ENCODE data around the gene NFKBIE. TPM values are rescaled to one million over a fixed set of nuclear protein-coding genes. Genes with fewer than 3 reads are reported as not detected.
A peak's percentile ranks its signal among the peaks of the same experiment; 100 is the strongest.

Gene NFKBIE
- total and polyA plus RNA-seq, 5 donors: 2.6 to 5.5 (median 4.3) TPM

GRCh38 chr6:44216677-44217331, 48.5 kb downstream of the NFKBIE start, which contains the start of gene MYMX:
Gene MYMX (plus strand): TSS chr6:44216926. CDS start chr6:44217472, 546 bp downstream.
- Histone ChIP-seq H3K4me1 (ENCODE audit: control insufficient read depth, insufficient read depth, low read length) (peaks cover 8% of the 10 kb centered on the region), H3K9me3 (ENCODE audit: control insufficient read depth, low read length) (no peaks in the 10 kb centered on the region), H3K4me3 (ENCODE audit: low read length) (no peak within 1 kb of the TSS), H3K27ac (ENCODE audit: low read length) (peak within 1 kb of the TSS; percentile 51), H3K27me3 (ENCODE audit: control insufficient read depth, insufficient read depth) (no peaks in the 10 kb centered on the region)
- DNase-seq (peak; percentile 57 to 84 (median 82)), ATAC-seq (peak in 1 of 2 donors; percentile 2)
- intact Hi-C loops (cut with DNase I): loop anchor here in 1 of 4 donors (5.0 kb wide), 1 partner anchor 40 kb away; no protein-coding TSS in a partner anchor
- 36% methylated on average over 7 of the region's 7 CpGs for WGBS

DNA sequence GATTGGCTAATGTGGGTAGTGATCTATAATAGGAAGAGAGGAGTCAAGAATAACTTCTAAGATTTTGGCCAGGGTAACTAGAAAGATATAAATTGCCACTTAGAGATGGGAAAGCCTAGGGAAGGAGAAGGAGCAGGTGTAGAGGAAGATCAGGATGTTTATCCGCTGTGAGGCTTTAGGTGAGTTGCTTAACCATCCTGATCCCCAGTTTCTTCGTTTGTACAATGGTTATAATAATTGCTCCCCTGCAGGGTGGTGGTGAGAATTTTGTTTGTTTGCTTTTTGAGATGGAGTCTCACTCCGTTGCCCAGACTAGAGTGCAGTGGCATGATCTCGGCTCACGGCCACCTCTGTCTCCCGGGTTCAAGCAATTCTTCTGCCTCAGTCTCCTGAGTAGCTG, 51.0 kb downstream of the NFKBIE start:
- no peak for ATAC-seq
- 93% methylated on average over 6 of the region's 6 CpGs for WGBS
- DNase-seq: peak in 1 of 3 donors; percentile 12
- H3K9me3 ChIP-seq (ENCODE audit: control insufficient read depth, low read length): no peaks in the 10 kb centered on the region
- intact Hi-C loops (cut with DNase I): no loop called here
- H3K4me1 ChIP-seq (ENCODE audit: control insufficient read depth, insufficient read depth, low read length): peaks cover 6% of the 10 kb centered on the region
- no peak overlapping the region for H3K27ac ChIP-seq (ENCODE audit: low read length)
- no peak overlapping the region for H3K4me3 ChIP-seq (ENCODE audit: low read length)
- no peaks in the 10 kb centered on the region for H3K27me3 ChIP-seq (ENCODE audit: control insufficient read depth, insufficient read depth)

- WGBS: 88% methylated on average over 3 of the region's 3 CpGs
These were observed 54.1 kb downstream of the NFKBIE start for GRCh38 chr6:44211284-44211683.

More at GRCh38 chr6:44211284-44211683, 54.1 kb downstream of the NFKBIE start:
- no peak overlapping the region for H3K27ac ChIP-seq (ENCODE audit: low read length)
- H3K4me1 ChIP-seq (ENCODE audit: control insufficient read depth, insufficient read depth, low read length): peaks cover 1% of the 10 kb centered on the region
- H3K27me3 ChIP-seq (ENCODE audit: control insufficient read depth, insufficient read depth): no peaks in the 10 kb centered on the region
- no peak overlapping the region for H3K4me3 ChIP-seq (ENCODE audit: low read length)
- ATAC-seq (no peak), DNase-seq (peak in 1 of 3 donors; percentile 12)
- no peaks in the 10 kb centered on the region for H3K9me3 ChIP-seq (ENCODE audit: control insufficient read depth, low read length)
- intact Hi-C loops (cut with DNase I): no loop called here

Other genes starting within 250 kb of the NFKBIE start
- gene MRPL14, start 138.1 kb downstream of the NFKBIE start, total RNA-seq: 10 to 100 TPM; 31.0 to 38.1 (median 36.6) TPM
- gene MRPL14, start 138.1 kb downstream of the NFKBIE start, polyA plus RNA-seq: 44.7 TPM
- gene TMEM63B, start 138.0 kb downstream of the NFKBIE start, total RNA-seq: 10 to 100 TPM; 41.4 to 44.8 (median 43.4) TPM
- gene TMEM63B, start 138.0 kb downstream of the NFKBIE start, polyA plus RNA-seq: 27.7 TPM
- under 1 TPM in 1 of 4 donors, not detected in 3; 0.38 TPM for gene CAPN11, start 106.7 kb downstream of the NFKBIE start, total RNA-seq
- gene CAPN11, start 106.7 kb downstream of the NFKBIE start, polyA plus RNA-seq: 0.27 TPM
- 1 to 10 TPM in 1 of 4 donors, under 1 TPM in 3; 0.54 to 2.3 (median 0.77) TPM for gene MYMX, start 48.6 kb downstream of the NFKBIE start, total RNA-seq
- gene MYMX, start 48.6 kb downstream of the NFKBIE start, polyA plus RNA-seq: 0.88 TPM
- gene SLC29A1, start 42.0 kb downstream of the NFKBIE start, total RNA-seq: 100 to 1,000 TPM; 129 to 177 (median 144) TPM
- 63.2 TPM for gene SLC29A1, start 42.0 kb downstream of the NFKBIE start, polyA plus RNA-seq
- gene HSP90AB1, start 18.4 kb downstream of the NFKBIE start, total RNA-seq: 100 to 1,000 TPM; 677 to 993 (median 871) TPM
- gene HSP90AB1, start 18.4 kb downstream of the NFKBIE start, polyA plus RNA-seq: 586 TPM
- gene SLC35B2, start 8.0 kb downstream of the NFKBIE start, total RNA-seq: 10 to 100 TPM; 21.0 to 25.2 (median 23.0) TPM
- 15.8 TPM for gene SLC35B2, start 8.0 kb downstream of the NFKBIE start, polyA plus RNA-seq
- 1 to 10 TPM in 1 of 4 donors, under 1 TPM in 1, not detected in 2; 0.26 to 1.1 TPM for gene TMEM151B, start 4.9 kb upstream of the NFKBIE start, total RNA-seq
- 0.88 TPM for gene TMEM151B, start 4.9 kb upstream of the NFKBIE start, polyA plus RNA-seq
- 10 to 100 TPM in 2 of 4 donors, 1 to 10 TPM in 2; 6.8 to 12.2 (median 9.3) TPM for gene AARS2, start 47.8 kb upstream of the NFKBIE start, total RNA-seq
- 4.5 TPM for gene AARS2, start 47.8 kb upstream of the NFKBIE start, polyA plus RNA-seq
- gene SPATS1, start 77.1 kb upstream of the NFKBIE start, total RNA-seq: not detected
- gene SPATS1, start 77.1 kb upstream of the NFKBIE start, polyA plus RNA-seq: not detected
- 10 to 100 TPM; 18.1 to 20.2 (median 19.7) TPM for gene CDC5L, start 122.2 kb upstream of the NFKBIE start, total RNA-seq
- 9.9 TPM for gene CDC5L, start 122.2 kb upstream of the NFKBIE start, polyA plus RNA-seq

Data from right cardiac atrium (tissue), 5 donors.